ENCODE results near the gene SEMA3A.
"Not testable (repeated sequence)": the region's sequence is repeated elsewhere in the genome, so short reads cannot be mapped to it uniquely, and the experiment has no call there.

Gene SEMA3A

GRCh38 chr7:84152995-84153394 is 41.6 kb downstream of the SEMA3A start:
- no peak for DNase-seq (ENCODE audit: low spot score)

GRCh38 chr7:84150370-84150769 is 44.2 kb downstream of the SEMA3A start:
- not testable (repeated sequence) for DNase-seq (ENCODE audit: low spot score)

- DNase-seq (ENCODE audit: low spot score) = no peak
Measured at GRCh38 chr7:84149573-84149972, 45.0 kb downstream of the SEMA3A start.

- no peak for DNase-seq (ENCODE audit: low spot score)
Measured at GRCh38 chr7:84145892-84146291, 48.7 kb downstream of the SEMA3A start.

GRCh38 chr7:84144935-84145334 is 49.7 kb downstream of the SEMA3A start:
- DNase-seq (ENCODE audit: low spot score) = no peak

GRCh38 chr7:84144480-84144879 is 50.1 kb downstream of the SEMA3A start:
- DNase-seq (ENCODE audit: low spot score) = no peak

GRCh38 chr7:84142726-84143125 is 51.9 kb downstream of the SEMA3A start:
- DNase-seq (ENCODE audit: low spot score) = no peak

GRCh38 chr7:84139986-84140729 is 54.4 kb downstream of the SEMA3A start:
- no peak for DNase-seq (ENCODE audit: low spot score)

- DNase-seq (ENCODE audit: low spot score) = no peak
Measured at GRCh38 chr7:84138411-84138810, 56.2 kb downstream of the SEMA3A start.

- DNase-seq (ENCODE audit: low spot score) = no peak
Measured at GRCh38 chr7:84137812-84138211, 56.8 kb downstream of the SEMA3A start.

- no peak for DNase-seq (ENCODE audit: low spot score)
Measured at GRCh38 chr7:84136809-84137208, 57.8 kb downstream of the SEMA3A start.

GRCh38 chr7:84136336-84136735 is 58.3 kb downstream of the SEMA3A start:
- DNase-seq (ENCODE audit: low spot score) = no peak

- DNase-seq (ENCODE audit: low spot score) = no peak
Measured at GRCh38 chr7:84134169-84134568, 60.4 kb downstream of the SEMA3A start.

GRCh38 chr7:84125654-84126053 is 68.9 kb downstream of the SEMA3A start:
- DNase-seq (ENCODE audit: low spot score) = no peak

- no peak for DNase-seq (ENCODE audit: low spot score)
Measured at GRCh38 chr7:84123965-84124547, 70.5 kb downstream of the SEMA3A start.

GRCh38 chr7:84122582-84123360 is 71.8 kb downstream of the SEMA3A start:
- no peak for DNase-seq (ENCODE audit: low spot score)

GRCh38 chr7:84117304-84117703 is 77.3 kb downstream of the SEMA3A start:
- DNase-seq (ENCODE audit: low spot score) = no peak

- no peak for DNase-seq (ENCODE audit: low spot score)
Measured at GRCh38 chr7:84113906-84114850, 80.4 kb downstream of the SEMA3A start.

GRCh38 chr7:84113286-84113685 is 81.3 kb downstream of the SEMA3A start:
- DNase-seq (ENCODE audit: low spot score) = no peak

- no peak for DNase-seq (ENCODE audit: low spot score)
Measured at GRCh38 chr7:84112771-84113170, 81.8 kb downstream of the SEMA3A start.

- DNase-seq (ENCODE audit: low spot score) = no peak
Measured at GRCh38 chr7:84111842-84112241, 82.7 kb downstream of the SEMA3A start.

- DNase-seq (ENCODE audit: low spot score) = no peak
Measured at GRCh38 chr7:84110400-84110799, 84.2 kb downstream of the SEMA3A start.
